Trophoblast cell (in vitro differentiated cells and primary cell): ENCODE results near the gene ADAMTS18.

Experiments
- DNase-seq, 2 donors: peaks; one replicate each; pipeline ENCODE4 v3.0.0-alpha.2; 2016
- H2AFZ ChIP-seq: 2 replicates; pipeline ENCODE4 v1.6.1; 2013; ENCODE audit warnings: low read length, moderate library complexity, mild to moderate bottlenecking; ENCODE audit not compliant: insufficient read depth, poor library complexity
- H2AK5ac ChIP-seq: 2 replicates; pipeline ENCODE4 v1.6.1; 2013; ENCODE audit warnings: mild to moderate bottlenecking, low read length
- H2BK120ac ChIP-seq: 2 replicates; pipeline ENCODE4 v1.6.1; 2013; ENCODE audit warnings: low read length, mild to moderate bottlenecking, moderate library complexity; ENCODE audit not compliant: insufficient read depth, poor library complexity
- H2BK12ac ChIP-seq: 2 replicates; pipeline ENCODE4 v1.6.1; 2013; ENCODE audit warnings: mild to moderate bottlenecking, low read length, moderate library complexity
- H2BK5ac ChIP-seq: 2 replicates; pipeline ENCODE4 v1.6.1; 2013; ENCODE audit warnings: low read length, low read depth, moderate library complexity, mild to moderate bottlenecking; ENCODE audit not compliant: poor library complexity
- H3K14ac ChIP-seq: 2 replicates; pipeline ENCODE4 v1.6.1; 2013; ENCODE audit warnings: mild to moderate bottlenecking, low read length
- H3K18ac ChIP-seq: 2 replicates; pipeline ENCODE4 v1.6.1; 2013; ENCODE audit warnings: mild to moderate bottlenecking, low read length
- H3K23ac ChIP-seq: 2 replicates; pipeline ENCODE4 v1.6.1; 2013; ENCODE audit warnings: low read length
- H3K27ac ChIP-seq: 2 replicates; pipeline ENCODE4 v1.5.1; 2013; ENCODE audit warnings: low read depth, mild to moderate bottlenecking, inconsistent platforms, low read length, moderate library complexity
- H3K27me3 ChIP-seq: 2 replicates; pipeline ENCODE4 v1.6.1; 2013; ENCODE audit warnings: inconsistent platforms, mild to moderate bottlenecking, low read length, moderate library complexity; ENCODE audit not compliant: insufficient read depth
- H3K36me3 ChIP-seq, 2 experiments: 1 replicate in 1 of 2; 2 replicates in 1 of 2; pipeline ENCODE4 v1.6.1; 2013; ENCODE audit warnings: low read length in 2 of 2, mild to moderate bottlenecking in 2 of 2, moderate library complexity in 1 of 2; ENCODE audit not compliant: insufficient read depth in 2 of 2, control insufficient read depth in 1 of 2
- H3K4ac ChIP-seq: 2 replicates; pipeline ENCODE4 v1.6.1; 2013; ENCODE audit warnings: low read depth, mild to moderate bottlenecking, low read length, moderate library complexity
- H3K4me1 ChIP-seq, 2 experiments: 1 replicate in 1 of 2; 2 replicates in 1 of 2; pipeline ENCODE4 v1.6.1; 2013; ENCODE audit warnings: low read length in 2 of 2, mild to moderate bottlenecking in 2 of 2, moderate library complexity in 1 of 2; ENCODE audit not compliant: insufficient read depth in 2 of 2, control insufficient read depth in 1 of 2
- H3K4me2 ChIP-seq: 2 replicates; pipeline ENCODE4 v1.6.1; 2013; ENCODE audit warnings: inconsistent platforms, mild to moderate bottlenecking, low read length, moderate library complexity
- H3K4me3 ChIP-seq: 2 replicates; pipeline ENCODE4 v1.5.1; 2013; ENCODE audit warnings: mild to moderate bottlenecking, low read depth, low read length, inconsistent platforms
- H3K79me1 ChIP-seq: one replicate; pipeline ENCODE4 v1.6.1; 2013; ENCODE audit warnings: low read length
- H3K79me2 ChIP-seq: 2 replicates; pipeline ENCODE4 v1.6.1; 2013; ENCODE audit warnings: low read length, mild to moderate bottlenecking; ENCODE audit not compliant: control insufficient read depth, insufficient read depth, poor library complexity
- H3K9ac ChIP-seq: 2 replicates; pipeline ENCODE4 v1.6.1; 2013; ENCODE audit warnings: mild to moderate bottlenecking, low read length
- H3K9me3 ChIP-seq: 2 replicates; pipeline ENCODE4 v1.6.1; 2013; ENCODE audit warnings: low read depth, mild to moderate bottlenecking, control low read depth, inconsistent platforms, low read length; ENCODE audit not compliant: insufficient read depth
- H4K12ac ChIP-seq: 2 replicates; pipeline ENCODE4 v1.6.1; 2013; ENCODE audit warnings: low read depth, mild to moderate bottlenecking, low read length, moderate library complexity
- H4K8ac ChIP-seq: 2 replicates; pipeline ENCODE4 v1.6.1; 2013; ENCODE audit warnings: low read depth, mild to moderate bottlenecking, low read length, moderate library complexity
- H4K91ac ChIP-seq: one replicate; pipeline ENCODE4 v1.6.1; 2013; ENCODE audit warnings: low read depth, mild to moderate bottlenecking, low read length, moderate library complexity
- WGBS: extraction: QIAGEN DNeasy Blood & Tissue Kit; methylation state at CpG from one replicate; pipeline ENCODE4 v1.1.7; 2013; ENCODE audit warnings: missing lambda C conversion rate; ENCODE audit not compliant: insufficient read length, insufficient coverage; ENCODE audit errors: extremely low coverage; 5-methylcytosine and 5-hydroxymethylcytosine counted together

The ADAMTS18 gene

DNA sequence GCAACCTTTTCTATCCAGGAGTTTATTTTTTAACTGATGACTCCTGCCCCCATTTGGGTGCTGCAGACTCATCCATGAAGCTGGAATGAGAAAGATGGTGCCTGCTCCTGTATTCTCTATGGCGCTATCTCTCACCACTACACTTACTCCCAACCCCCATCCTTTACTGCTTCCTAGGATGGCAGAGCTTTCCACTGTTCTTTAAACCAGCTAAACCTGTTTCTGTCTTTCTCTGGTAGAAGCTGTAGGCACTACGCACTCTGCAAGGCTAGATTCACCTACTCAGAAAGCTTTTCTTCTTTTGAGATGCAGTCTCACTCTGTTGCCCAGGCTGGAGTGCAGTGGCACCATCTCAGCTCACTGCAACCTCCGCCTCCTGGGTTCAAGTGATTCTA is 47.0 kb downstream of the ADAMTS18 start:
- Histone ChIP-seq H3K36me3 (peaks cover 3 to 31% of the 10 kb centered on the region in 2 experiments), H2BK120ac (no peak overlapping the region), H2BK12ac (no peak overlapping the region), H3K9me3 (no peaks in the 10 kb centered on the region), H3K4ac (no peak overlapping the region), H3K79me2 (peaks cover 2% of the 10 kb centered on the region), H2BK5ac (no peak overlapping the region), H3K18ac (no peak overlapping the region), H3K27ac (no peak overlapping the region), H3K27me3 (no peaks in the 10 kb centered on the region), H2AK5ac (no peak overlapping the region), H4K12ac (no peak overlapping the region), H2AFZ (no peak overlapping the region), H3K4me2 (no peak overlapping the region), H3K4me3 (no peak overlapping the region), H3K79me1 (peaks cover 7% of the 10 kb centered on the region), H3K4me1 (peaks cover 16 to 23% of the 10 kb centered on the region in 2 experiments), H3K9ac (no peak overlapping the region), H4K8ac (no peak overlapping the region), H4K91ac (peak overlapping the region; percentile 55), H3K14ac (no peak overlapping the region), H3K23ac (no peak overlapping the region)
- DNase-seq, result peak in 1 of 2 donors; percentile 59
- WGBS, result no CpG with 5 or more reads among the region's 3 CpGs

GRCh38 chr16:77386831-77387814 is 47.7 kb downstream of the ADAMTS18 start:
- Histone ChIP-seq H3K9me3 (no peaks in the 10 kb centered on the region), H3K4me1 (peaks cover 15 to 23% of the 10 kb centered on the region in 2 experiments), H3K27me3 (no peaks in the 10 kb centered on the region), H3K79me2 (peaks cover 2% of the 10 kb centered on the region), H2BK5ac (peak overlapping the region; percentile 37), H3K4me3 (no peak overlapping the region), H3K4ac (peak overlapping the region; percentile 25), H3K18ac (peak overlapping the region; percentile 22), H4K12ac (no peak overlapping the region), H4K91ac (no peak overlapping the region), H3K79me1 (peaks cover 7% of the 10 kb centered on the region), H2BK12ac (no peak overlapping the region), H4K8ac (no peak overlapping the region), H2AK5ac (no peak overlapping the region), H3K36me3 (peaks cover 3 to 33% of the 10 kb centered on the region in 2 experiments), H3K9ac (no peak overlapping the region), H3K23ac (no peak overlapping the region), H2AFZ (no peak overlapping the region), H3K14ac (no peak overlapping the region), H2BK120ac (no peak overlapping the region), H3K27ac (no peak overlapping the region), H3K4me2 (no peak overlapping the region)
- no CpG with 5 or more reads among the region's 9 CpGs for WGBS
- no peak for DNase-seq

DNA sequence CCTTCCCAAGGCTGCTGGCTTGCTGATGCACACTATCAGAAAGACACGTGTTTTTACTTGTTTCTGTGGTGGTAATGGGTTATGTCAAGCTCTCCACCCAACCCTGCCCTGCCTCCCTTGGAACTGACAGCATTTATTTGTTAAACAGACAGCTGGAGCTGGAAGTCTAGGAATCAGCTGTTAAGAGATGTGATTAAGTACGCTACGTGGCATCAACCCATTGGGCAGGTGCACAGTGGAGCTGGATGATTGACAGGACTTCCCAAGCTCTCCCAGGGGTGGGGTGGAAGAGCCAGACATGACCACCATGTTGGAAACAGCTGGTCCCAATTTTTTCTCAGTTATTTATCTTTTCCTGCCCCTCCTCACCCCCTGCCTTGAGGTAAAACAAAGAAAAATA is 49.4 kb downstream of the ADAMTS18 start:
- no peak overlapping the region for H4K8ac ChIP-seq
- H3K27ac ChIP-seq, result no peak overlapping the region
- no peak overlapping the region for H3K23ac ChIP-seq
- no CpG with 5 or more reads among the region's 3 CpGs for WGBS
- H3K4me1 ChIP-seq, result peaks cover 19 to 26% of the 10 kb centered on the region in 2 experiments
- H4K91ac ChIP-seq, result no peak overlapping the region
- peaks cover 3 to 32% of the 10 kb centered on the region in 2 experiments for H3K36me3 ChIP-seq
- H3K79me1 ChIP-seq, result peaks cover 12% of the 10 kb centered on the region
- H3K79me2 ChIP-seq, result peaks cover 2% of the 10 kb centered on the region
- H3K4ac ChIP-seq, result no peak overlapping the region
- no peaks in the 10 kb centered on the region for H3K27me3 ChIP-seq
- H3K4me3 ChIP-seq, result no peak overlapping the region
- DNase-seq, result no peak
- no peak overlapping the region for H2BK12ac ChIP-seq
- H3K9me3 ChIP-seq, result no peaks in the 10 kb centered on the region
- no peak overlapping the region for H3K4me2 ChIP-seq
- H3K14ac ChIP-seq, result no peak overlapping the region
- H2BK5ac ChIP-seq, result no peak overlapping the region
- no peak overlapping the region for H2AK5ac ChIP-seq
- H4K12ac ChIP-seq, result no peak overlapping the region
- H3K18ac ChIP-seq, result no peak overlapping the region
- H2AFZ ChIP-seq, result no peak overlapping the region
- no peak overlapping the region for H3K9ac ChIP-seq
- no peak overlapping the region for H2BK120ac ChIP-seq

DNA sequence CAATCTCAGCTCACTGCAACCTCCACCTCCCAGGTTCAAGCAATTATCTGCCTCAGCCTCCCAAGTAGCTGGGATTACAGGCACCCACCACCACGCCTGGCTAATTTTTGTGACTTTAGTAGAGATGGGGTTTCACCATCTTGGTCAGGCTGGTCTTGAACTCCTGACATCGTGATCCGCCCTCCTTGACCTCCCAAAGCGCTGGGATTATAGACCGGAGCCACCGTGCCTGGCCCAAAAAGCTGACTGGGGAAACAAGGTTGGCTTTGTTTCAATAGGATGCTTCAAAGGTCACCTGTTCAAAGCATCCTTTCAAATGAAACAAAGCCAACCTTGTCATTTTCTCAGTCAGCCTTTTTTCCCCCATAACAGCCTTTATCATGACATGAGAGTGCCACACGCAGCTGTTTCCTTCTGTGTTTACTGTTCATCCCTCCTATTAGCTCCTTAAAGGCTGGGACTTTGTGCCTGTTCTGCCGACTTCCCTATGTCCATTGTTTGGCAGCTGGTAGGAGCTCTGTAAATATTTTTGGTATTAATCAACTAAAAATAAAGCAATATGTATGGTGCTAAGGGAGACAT is 51.1 kb downstream of the ADAMTS18 start:
- Histone ChIP-seq H4K12ac (no peak overlapping the region), H3K4me2 (no peak overlapping the region), H3K4ac (no peak overlapping the region), H3K79me2 (no peaks in the 10 kb centered on the region), H3K9me3 (no peaks in the 10 kb centered on the region), H4K91ac (no peak overlapping the region), H3K36me3 (peaks cover 3 to 27% of the 10 kb centered on the region in 2 experiments), H2AK5ac (no peak overlapping the region), H2AFZ (no peak overlapping the region), H4K8ac (no peak overlapping the region), H3K4me1 (peaks cover 15 to 21% of the 10 kb centered on the region in 2 experiments), H3K4me3 (no peak overlapping the region), H3K27me3 (no peaks in the 10 kb centered on the region), H2BK12ac (no peak overlapping the region), H3K79me1 (peaks cover 9% of the 10 kb centered on the region), H3K14ac (no peak overlapping the region), H3K23ac (no peak overlapping the region), H2BK5ac (no peak overlapping the region), H2BK120ac (no peak overlapping the region), H3K9ac (no peak overlapping the region), H3K27ac (no peak overlapping the region), H3K18ac (no peak overlapping the region)
- WGBS, result no CpG with 5 or more reads among the region's 8 CpGs
- DNase-seq, result no peak
